HEK293 (cell line): ENCODE measurements around the gene BEST3.

ENCODE experiments used
- CTCF ChIP-seq: fragments of 450-650 bp; formaldehyde crosslinking; IDR thresholded peaks from 2 replicates; pipeline ENCODE4 v1.5.1; 2016; ENCODE audit warnings: missing biosample characterization, missing genetic modification characterization
- HOXA7 ChIP-seq: sonication (generic); formaldehyde crosslinking; IDR thresholded peaks from 2 replicates; pipeline ENCODE4 v1.8.1; 2022; ENCODE audit warnings: missing genetic modification reagents, borderline replicate concordance
- MEIS1 ChIP-seq: sonication (generic); formaldehyde crosslinking; IDR thresholded peaks from 2 replicates; pipeline ENCODE4 v1.8.1; 2022; ENCODE audit warnings: missing genetic modification reagents, mild to moderate bottlenecking, borderline replicate concordance
- SALL2 ChIP-seq: fragments of 450-650 bp; formaldehyde crosslinking; IDR thresholded peaks from 2 replicates; pipeline ENCODE4 v1.5.0; 2017; ENCODE audit warnings: missing biosample characterization, mild to moderate bottlenecking, missing genetic modification characterization, borderline replicate concordance
- YY1 ChIP-seq: fragments of 450-650 bp; formaldehyde crosslinking; IDR thresholded peaks from 2 replicates; pipeline ENCODE4 v1.5.1; 2018; ENCODE audit warnings: missing biosample characterization, missing genetic modification characterization
- ZBTB49 ChIP-seq: fragments of 450-650 bp; formaldehyde crosslinking; IDR thresholded peaks from 2 replicates; pipeline ENCODE4 v1.5.1; 2016; ENCODE audit warnings: missing biosample characterization, missing genetic modification characterization, low read depth
- ZNF274 ChIP-seq, 2 experiments: fragments of 200-500 bp in 1 of 2; fragments of 450-650 bp in 1 of 2; sonication (Bioruptor generic) in 1 of 2; formaldehyde crosslinking in 1 of 2; IDR thresholded peaks; 2 replicates each; pipeline versions ENCODE4 v1.5.1 to v1.6.1; 2014 to 2016; ENCODE audit warnings: borderline replicate concordance in 1 of 2, inconsistent platforms in 1 of 2, low read length in 1 of 2, missing biosample characterization in 1 of 2, missing genetic modification characterization in 1 of 2
- ZNF548 ChIP-seq: fragments of 450-650 bp; formaldehyde crosslinking; IDR thresholded peaks from 2 replicates; pipeline ENCODE4 v1.5.1; 2016; ENCODE audit warnings: missing biosample characterization, missing genetic modification characterization
- ZNF561 ChIP-seq: fragments of 450-650 bp; IDR thresholded peaks from 2 replicates; pipeline ENCODE4 v1.5.1; 2018; ENCODE audit warnings: missing biosample characterization, missing genetic modification characterization, borderline replicate concordance
- ZNF664 ChIP-seq: fragments of 450-650 bp; formaldehyde crosslinking; IDR thresholded peaks from 2 replicates; pipeline ENCODE4 v1.5.1; 2016; ENCODE audit warnings: missing biosample characterization, missing genetic modification characterization
- ZSCAN18 ChIP-seq: fragments of 450-650 bp; formaldehyde crosslinking; IDR thresholded peaks from 2 replicates; pipeline ENCODE4 v1.5.1; 2016; ENCODE audit warnings: missing biosample characterization, missing genetic modification characterization

- TF ChIP-seq CTCF (tag by site-specific recombination) = no peak
- no peak for TF ChIP-seq ZNF274 (IDR thresholded peaks at IDR 0.05; ENCODE audit: low read length)
- TF ChIP-seq ZNF274 (tag by site-specific recombination; IDR thresholded peaks at IDR 0.05; ENCODE audit: borderline replicate concordance) = no peak
- TF ChIP-seq ZNF561 (tag by site-specific recombination) = no peak
- TF ChIP-seq ZSCAN18 (tag by site-specific recombination) = no peak
- no peak for TF ChIP-seq ZNF664 (tag by site-specific recombination)
- no peak for TF ChIP-seq HOXA7 (CRISPR knock-in tag)
- no peak for TF ChIP-seq YY1 (tag by site-specific recombination)
- TF ChIP-seq ZBTB49 (tag by site-specific recombination) = no peak
- TF ChIP-seq MEIS1 (CRISPR knock-in tag) = no peak
- no peak for TF ChIP-seq SALL2 (tag by site-specific recombination)
- no peak for TF ChIP-seq ZNF548 (tag by site-specific recombination)
Measured at GRCh38 chr12:69610126-69610525, 89.0 kb downstream of the BEST3 start.
